Gastroesophageal sphincter (tissue), 4 donors: ENCODE data around the gene DDX19B. TPM values are rescaled to one million over a fixed set of nuclear protein-coding genes. Genes with fewer than 3 reads are reported as not detected.
"Not testable (repeated sequence)": the region's sequence is repeated elsewhere in the genome, so short reads cannot be mapped to it uniquely, and the experiment has no call there.

Experiments
- ATAC-seq: fragments of 150-250 bp; one replicate; pipeline ENCODE4 v1.9.1; 2016; ENCODE audit warnings: mild to moderate bottlenecking, moderate library complexity
- H3K27ac ChIP-seq, 4 donors: fragments of 200-600 bp; sonication (generic) in 3 of 4; 1 replicate in 3 of 4; 2 replicates in 1 of 4; pipeline ENCODE4 v1.5.1; 2016 to 2019
- H3K27me3 ChIP-seq: fragments of 200-600 bp; sonication (generic); one replicate; pipeline ENCODE4 v1.5.1; 2019
- H3K36me3 ChIP-seq, 2 donors: fragments of 200-600 bp; sonication (generic); one replicate each; pipeline ENCODE4 v1.5.1; 2019; ENCODE audit warnings: control low read depth in 1 of 2
- H3K4me1 ChIP-seq, 3 donors: fragments of 200-600 bp; sonication (generic); 1 replicate in 2 of 3; 2 replicates in 1 of 3; pipeline ENCODE4 v1.5.1; 2016 to 2019; ENCODE audit warnings: control low read depth in 2 of 3
- H3K4me3 ChIP-seq, 2 donors: fragments of 200-600 bp; sonication (generic); one replicate each; pipeline ENCODE4 v1.5.1; 2019; ENCODE audit warnings: mild to moderate bottlenecking in 1 of 2, moderate library complexity in 1 of 2
- H3K9me3 ChIP-seq, 3 donors: fragments of 200-600 bp; sonication (generic); one replicate each; pipeline ENCODE4 v1.5.1; 2017 to 2019; ENCODE audit warnings: control low read depth in 2 of 3
- EP300 ChIP-seq: sonication (generic); formaldehyde crosslinking; IDR thresholded peaks from one replicate; pipeline ENCODE4 v1.6.1; 2017; ENCODE audit warnings: antibody characterized with exemption, mild to moderate bottlenecking
- POLR2A ChIP-seq, 2 donors: fragments of 450-650 bp; IDR thresholded peaks; one replicate each; pipeline ENCODE4 v1.6.1; 2017; ENCODE audit warnings: antibody characterized with exemption in 2 of 2, mild to moderate bottlenecking in 2 of 2, moderate library complexity in 1 of 2
- POLR2AphosphoS5 ChIP-seq: sonication (generic); formaldehyde crosslinking; IDR thresholded peaks from one replicate; pipeline ENCODE4 v1.6.1; 2017; ENCODE audit warnings: antibody characterized with exemption
- WGBS, 2 donors: methylation state at CpG; one replicate each; pipeline ENCODE4 v1.1.5; 2018; ENCODE audit warnings: low coverage in 1 of 2; 5-methylcytosine and 5-hydroxymethylcytosine counted together
- total RNA-seq, 4 donors: library from RNA; depleted of rRNA; stranded (reverse); fragments of >200 nt; gene quantifications; one replicate each; pipeline ENCODE4 v1.1.0, GENCODE V29; 2016
- TF ChIP-seq, protein P1 (sequence below), 4 experiments: fragments of 200-600 bp in 2 of 4; fragments of 450-650 bp in 2 of 4; sonication (generic) in 1 of 4; IDR thresholded peaks; one replicate each; pipeline ENCODE4 v1.5.1; 2017 to 2019; ENCODE audit warnings: antibody characterized with exemption in 4 of 4, mild to moderate bottlenecking in 2 of 4, moderate library complexity in 2 of 4

The DDX19B gene
- total RNA-seq, 4 donors from 2014 or later = 25.4 to 44.0 (median 30.4) TPM

- no peak for ATAC-seq
- no peaks in the 10 kb centered on the region for H3K9me3 ChIP-seq
- H3K4me1 ChIP-seq = no peaks in the 10 kb centered on the region
- TF ChIP-seq EP300 = no peak
- TF ChIP-seq POLR2AphosphoS5 = no peak
- TF ChIP-seq, protein P1, sequence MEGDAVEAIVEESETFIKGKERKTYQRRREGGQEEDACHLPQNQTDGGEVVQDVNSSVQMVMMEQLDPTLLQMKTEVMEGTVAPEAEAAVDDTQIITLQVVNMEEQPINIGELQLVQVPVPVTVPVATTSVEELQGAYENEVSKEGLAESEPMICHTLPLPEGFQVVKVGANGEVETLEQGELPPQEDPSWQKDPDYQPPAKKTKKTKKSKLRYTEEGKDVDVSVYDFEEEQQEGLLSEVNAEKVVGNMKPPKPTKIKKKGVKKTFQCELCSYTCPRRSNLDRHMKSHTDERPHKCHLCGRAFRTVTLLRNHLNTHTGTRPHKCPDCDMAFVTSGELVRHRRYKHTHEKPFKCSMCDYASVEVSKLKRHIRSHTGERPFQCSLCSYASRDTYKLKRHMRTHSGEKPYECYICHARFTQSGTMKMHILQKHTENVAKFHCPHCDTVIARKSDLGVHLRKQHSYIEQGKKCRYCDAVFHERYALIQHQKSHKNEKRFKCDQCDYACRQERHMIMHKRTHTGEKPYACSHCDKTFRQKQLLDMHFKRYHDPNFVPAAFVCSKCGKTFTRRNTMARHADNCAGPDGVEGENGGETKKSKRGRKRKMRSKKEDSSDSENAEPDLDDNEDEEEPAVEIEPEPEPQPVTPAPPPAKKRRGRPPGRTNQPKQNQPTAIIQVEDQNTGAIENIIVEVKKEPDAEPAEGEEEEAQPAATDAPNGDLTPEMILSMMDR (IDR thresholded peaks at IDR 0.05) = no peak
- TF ChIP-seq POLR2A (IDR thresholded peaks at IDR 0.05) = no peak
- WGBS, 2 donors = 81 to 98% methylated on average over 4 to 5 of the region's 5 CpGs
- H3K27ac ChIP-seq = no peak overlapping the region
- no peaks in the 10 kb centered on the region for H3K27me3 ChIP-seq
- peaks cover 3 to 100% of the 10 kb centered on the region in 2 donors for H3K36me3 ChIP-seq
- no peak overlapping the region for H3K4me3 ChIP-seq
These were observed 21.1 kb downstream of the DDX19B start for GRCh38 chr16:70320121-70320520.

- Histone ChIP-seq H3K36me3 (peaks cover 0 to 100% of the 10 kb centered on the region in 2 donors), H3K27ac (no peak overlapping the region), H3K4me3 (no peak overlapping the region), H3K27me3 (no peaks in the 10 kb centered on the region), H3K4me1 (no peaks in the 10 kb centered on the region), H3K9me3 (no peaks in the 10 kb centered on the region)
- WGBS, 2 donors = 79 to 89% methylated on average over 5 to 7 of the region's 7 CpGs
- ATAC-seq = no peak
- TF ChIP-seq EP300 = no peak
- TF ChIP-seq POLR2AphosphoS5 = no peak
- TF ChIP-seq, protein P1 (IDR thresholded peaks at IDR 0.05) = no peak
- TF ChIP-seq POLR2A (IDR thresholded peaks at IDR 0.05) = no peak
These were observed 26.2 kb downstream of the DDX19B start for GRCh38 chr16:70324998-70325747.

DNA sequence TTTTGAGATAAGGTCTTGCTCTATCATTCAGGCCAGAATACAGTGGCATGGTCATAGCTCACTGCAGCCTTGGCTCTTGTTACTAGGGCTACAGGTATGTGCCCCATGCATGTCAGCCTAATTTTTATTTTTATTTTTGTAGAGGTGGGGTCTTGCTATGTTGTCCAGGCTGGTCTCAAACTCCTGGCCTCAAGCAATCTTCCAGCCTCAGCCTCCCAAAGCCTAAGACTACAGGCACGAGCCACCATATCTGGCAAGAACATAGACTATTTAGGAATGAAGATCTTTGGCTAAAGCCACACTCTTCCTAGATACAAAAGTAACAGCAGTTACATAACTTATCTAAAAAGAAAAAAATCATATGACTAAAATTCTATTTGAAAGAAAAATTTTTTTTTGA is 32.1 kb downstream of the DDX19B start:
- Histone ChIP-seq H3K36me3 (peaks cover 0 to 98% of the 10 kb centered on the region in 2 donors), H3K27ac (no peak overlapping the region)
- TF ChIP-seq EP300 (no peak), POLR2A (IDR thresholded peaks at IDR 0.05) (no peak), POLR2AphosphoS5 (no peak)
- TF ChIP-seq, protein P1 (IDR thresholded peaks at IDR 0.05) = no peak

GRCh38 chr16:70331588-70332358 is 32.8 kb downstream of the DDX19B start:
- peaks cover 0 to 11% (median 0%) of the 10 kb centered on the region in 3 donors for H3K4me1 ChIP-seq
- peak overlapping the region in 2 of 4 donors; percentile 40 to 62 for H3K27ac ChIP-seq
- TF ChIP-seq, protein P1 (IDR thresholded peaks at IDR 0.05) = peak in 3 of 4 experiments; percentile 37 to 56 (median 38)
- no peak for TF ChIP-seq POLR2AphosphoS5
- H3K27me3 ChIP-seq = no peaks in the 10 kb centered on the region
- no peaks in the 10 kb centered on the region for H3K9me3 ChIP-seq
- H3K4me3 ChIP-seq = no peak overlapping the region
- WGBS, 2 donors = 44 to 51% methylated on average over 7 to 8 of the region's 9 CpGs
- ATAC-seq = peak; percentile 53
- H3K36me3 ChIP-seq = peaks cover 0 to 98% of the 10 kb centered on the region in 2 donors

More for the DNA sequence above, 32.1 kb downstream of the DDX19B start:
- no peaks in the 10 kb centered on the region for H3K27me3 ChIP-seq
- WGBS, 2 donors = 77 to 86% methylated on average over 1 of the region's 1 CpG
- H3K4me1 ChIP-seq = peaks cover 0 to 11% (median 0%) of the 10 kb centered on the region in 3 donors
- no peak overlapping the region for H3K4me3 ChIP-seq
- H3K9me3 ChIP-seq = no peaks in the 10 kb centered on the region
- ATAC-seq = no peak

GRCh38 chr16:70332728-70333127 is 33.7 kb downstream of the DDX19B start:
- H3K4me3 ChIP-seq, H3K9me3 ChIP-seq, ATAC-seq, H3K27me3 ChIP-seq: not testable (repeated sequence)
- H3K27ac ChIP-seq = peak overlapping the region in 1 of 4 donors; percentile 10
- H3K4me1 ChIP-seq = peaks cover 0 to 11% (median 0%) of the 10 kb centered on the region in 3 donors
- peaks cover 0 to 89% of the 10 kb centered on the region in 2 donors for H3K36me3 ChIP-seq
- 68 to 73% methylated on average over 2 to 4 of the region's 12 CpGs for WGBS, 2 donors
